ENCODE results near the gene PHLDA1. TPM values are rescaled to one million over a fixed set of nuclear protein-coding genes. Genes with fewer than 3 reads are reported as not detected.
A peak's percentile ranks its signal among the peaks of the same experiment; 100 is the strongest.

PHLDA1 gene
- total and polyA plus RNA-seq, 10 of the 15 experiments (the other 5 are each of a cell fraction or from before 2014, with no cell fraction given): 0.66 to 14.2 (median 1.3) TPM

GRCh38 chr12:76024942-76025600 is 6.5 kb downstream of the PHLDA1 start:
- Histone ChIP-seq H2AFZ (ENCODE audit: control insufficient read depth, low read depth, low read length) (no peak overlapping the region), H3K4me3 (no peak overlapping the region), H3K79me2 (ENCODE audit: control insufficient read depth, insufficient read depth, low read length) (no peaks in the 10 kb centered on the region), H3K27ac (ENCODE audit: control insufficient read depth, insufficient read depth) (no peak overlapping the region), H3K36me3 (ENCODE audit: control insufficient read depth in 2 of 2, insufficient read depth in 2 of 2, low read length in 1 of 2) (no peaks in the 10 kb centered on the region), H4K20me1 (ENCODE audit: control insufficient read depth, insufficient read depth) (no peaks in the 10 kb centered on the region), H3K4me2 (ENCODE audit: control insufficient read depth, insufficient read depth) (no peak overlapping the region), H3K4me1 (ENCODE audit: control insufficient read depth, insufficient read depth, low read length) (peaks cover 16% of the 10 kb centered on the region), H3K27me3 (replicated peaks in 1 of 2; ENCODE audit: control insufficient read depth in 2 of 2, insufficient read depth in 2 of 2, low read length in 1 of 2) (no peaks in the 10 kb centered on the region), H3K9ac (ENCODE audit: control insufficient read depth, insufficient read depth, low read length) (no peak overlapping the region), H3K9me3 (replicated peaks; ENCODE audit: control insufficient read depth, insufficient read depth, low read length) (no peaks in the 10 kb centered on the region)
- WGBS (ENCODE audit: insufficient coverage, insufficient replicate concordance, low lambda C conversion rate, missing lambda C conversion rate): 13% methylated on average over 3 of the region's 3 CpGs
- FAIRE-seq (no peak), ATAC-seq (peak; percentile 57), DNase-seq (ENCODE audit: low read depth, low spot score) (no peak)
- BruUV-seq (replicated peaks): no TSS peak
- TF ChIP-seq HSF1 (IDR thresholded peaks at IDR 0.05; ENCODE audit: low read depth, low read length) (no peak), MEF2B (IDR thresholded peaks at IDR 0.05; ENCODE audit: partially characterized antibody, poor library complexity, severe bottlenecking) (peak; percentile 77), CHD1 (IDR thresholded peaks at IDR 0.05; ENCODE audit: low read depth, low read length) (no peak), IKZF1 (conservative IDR thresholded peaks at IDR 0.05) (no peak; the same call in 1 of the 2 replicates), CBX5 (IDR thresholded peaks at IDR 0.05; ENCODE audit: low read depth) (no peak), ZNF622 (IDR thresholded peaks at IDR 0.05) (no peak), GABPA (IDR thresholded peaks at IDR 0.05; ENCODE audit: low read depth) (no peak)
- TF ChIP-seq, protein P1, sequence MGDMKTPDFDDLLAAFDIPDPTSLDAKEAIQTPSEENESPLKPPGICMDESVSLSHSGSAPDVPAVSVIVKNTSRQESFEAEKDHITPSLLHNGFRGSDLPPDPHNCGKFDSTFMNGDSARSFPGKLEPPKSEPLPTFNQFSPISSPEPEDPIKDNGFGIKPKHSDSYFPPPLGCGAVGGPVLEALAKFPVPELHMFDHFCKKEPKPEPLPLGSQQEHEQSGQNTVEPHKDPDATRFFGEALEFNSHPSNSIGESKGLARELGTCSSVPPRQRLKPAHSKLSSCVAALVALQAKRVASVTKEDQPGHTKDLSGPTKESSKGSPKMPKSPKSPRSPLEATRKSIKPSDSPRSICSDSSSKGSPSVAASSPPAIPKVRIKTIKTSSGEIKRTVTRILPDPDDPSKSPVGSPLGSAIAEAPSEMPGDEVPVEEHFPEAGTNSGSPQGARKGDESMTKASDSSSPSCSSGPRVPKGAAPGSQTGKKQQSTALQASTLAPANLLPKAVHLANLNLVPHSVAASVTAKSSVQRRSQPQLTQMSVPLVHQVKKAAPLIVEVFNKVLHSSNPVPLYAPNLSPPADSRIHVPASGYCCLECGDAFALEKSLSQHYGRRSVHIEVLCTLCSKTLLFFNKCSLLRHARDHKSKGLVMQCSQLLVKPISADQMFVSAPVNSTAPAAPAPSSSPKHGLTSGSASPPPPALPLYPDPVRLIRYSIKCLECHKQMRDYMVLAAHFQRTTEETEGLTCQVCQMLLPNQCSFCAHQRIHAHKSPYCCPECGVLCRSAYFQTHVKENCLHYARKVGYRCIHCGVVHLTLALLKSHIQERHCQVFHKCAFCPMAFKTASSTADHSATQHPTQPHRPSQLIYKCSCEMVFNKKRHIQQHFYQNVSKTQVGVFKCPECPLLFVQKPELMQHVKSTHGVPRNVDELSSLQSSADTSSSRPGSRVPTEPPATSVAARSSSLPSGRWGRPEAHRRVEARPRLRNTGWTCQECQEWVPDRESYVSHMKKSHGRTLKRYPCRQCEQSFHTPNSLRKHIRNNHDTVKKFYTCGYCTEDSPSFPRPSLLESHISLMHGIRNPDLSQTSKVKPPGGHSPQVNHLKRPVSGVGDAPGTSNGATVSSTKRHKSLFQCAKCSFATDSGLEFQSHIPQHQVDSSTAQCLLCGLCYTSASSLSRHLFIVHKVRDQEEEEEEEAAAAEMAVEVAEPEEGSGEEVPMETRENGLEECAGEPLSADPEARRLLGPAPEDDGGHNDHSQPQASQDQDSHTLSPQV (IDR thresholded peaks at IDR 0.05): no peak
- TF ChIP-seq, protein P2, sequence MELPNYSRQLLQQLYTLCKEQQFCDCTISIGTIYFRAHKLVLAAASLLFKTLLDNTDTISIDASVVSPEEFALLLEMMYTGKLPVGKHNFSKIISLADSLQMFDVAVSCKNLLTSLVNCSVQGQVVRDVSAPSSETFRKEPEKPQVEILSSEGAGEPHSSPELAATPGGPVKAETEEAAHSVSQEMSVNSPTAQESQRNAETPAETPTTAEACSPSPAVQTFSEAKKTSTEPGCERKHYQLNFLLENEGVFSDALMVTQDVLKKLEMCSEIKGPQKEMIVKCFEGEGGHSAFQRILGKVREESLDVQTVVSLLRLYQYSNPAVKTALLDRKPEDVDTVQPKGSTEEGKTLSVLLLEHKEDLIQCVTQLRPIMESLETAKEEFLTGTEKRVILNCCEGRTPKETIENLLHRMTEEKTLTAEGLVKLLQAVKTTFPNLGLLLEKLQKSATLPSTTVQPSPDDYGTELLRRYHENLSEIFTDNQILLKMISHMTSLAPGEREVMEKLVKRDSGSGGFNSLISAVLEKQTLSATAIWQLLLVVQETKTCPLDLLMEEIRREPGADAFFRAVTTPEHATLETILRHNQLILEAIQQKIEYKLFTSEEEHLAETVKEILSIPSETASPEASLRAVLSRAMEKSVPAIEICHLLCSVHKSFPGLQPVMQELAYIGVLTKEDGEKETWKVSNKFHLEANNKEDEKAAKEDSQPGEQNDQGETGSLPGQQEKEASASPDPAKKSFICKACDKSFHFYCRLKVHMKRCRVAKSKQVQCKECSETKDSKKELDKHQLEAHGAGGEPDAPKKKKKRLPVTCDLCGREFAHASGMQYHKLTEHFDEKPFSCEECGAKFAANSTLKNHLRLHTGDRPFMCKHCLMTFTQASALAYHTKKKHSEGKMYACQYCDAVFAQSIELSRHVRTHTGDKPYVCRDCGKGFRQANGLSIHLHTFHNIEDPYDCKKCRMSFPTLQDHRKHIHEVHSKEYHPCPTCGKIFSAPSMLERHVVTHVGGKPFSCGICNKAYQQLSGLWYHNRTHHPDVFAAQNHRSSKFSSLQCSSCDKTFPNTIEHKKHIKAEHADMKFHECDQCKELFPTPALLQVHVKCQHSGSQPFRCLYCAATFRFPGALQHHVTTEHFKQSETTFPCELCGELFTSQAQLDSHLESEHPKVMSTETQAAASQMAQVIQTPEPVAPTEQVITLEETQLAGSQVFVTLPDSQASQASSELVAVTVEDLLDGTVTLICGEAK (IDR thresholded peaks at IDR 0.05; ENCODE audit: borderline replicate concordance): peak; percentile 50; the same call in 1 of the 2 replicates
- ChIA-PET POLR2A (interaction anchor here (0.8 to 1.6 kb wide), 4 partner anchors 32 to 107 kb away, joined by 3 to 7 read pairs (median 4); no protein-coding TSS in a partner anchor), SMC1A (ENCODE audit: uncharacterized antibody, unreplicated experiment) (interaction anchor here (0.6 to 17.8 kb wide), 23 partner anchors 8 to 468 kb away, joined by 3 to 327 read pairs (median 4); no protein-coding TSS in a partner anchor), CTCF (interaction anchor here (0.5 to 1.3 kb wide), 9 partner anchors 37 to 497 kb away, joined by 3 to 5 read pairs (median 3); no protein-coding TSS in a partner anchor), RAD21 (ENCODE audit: unreplicated experiment) (interaction anchor here (0.8 to 2.3 kb wide), 12 partner anchors 9 to 498 kb away, joined by 3 to 24 read pairs (median 5); no protein-coding TSS in a partner anchor)
- in situ Hi-C loops (cut with MboI) (no loop called here), intact Hi-C loops (cut with micrococcal nuclease; ENCODE audit: unreplicated experiment) (no loop called here)
